Effector memory CD4-positive, alpha-beta T cell (primary cell): ENCODE results near the gene PCOLCE2.
A peak's percentile ranks its signal among the peaks of the same experiment; 100 is the strongest.

Source experiments
- DNase-seq, 3 donors: peaks; one replicate each; pipeline ENCODE4 v3.0.0-alpha.2; 2020
- H3K27ac ChIP-seq: 2 replicates; pipeline ENCODE4 v1.7.0; 2013; ENCODE audit warnings: mild to moderate bottlenecking, low read length, moderate library complexity; ENCODE audit not compliant: insufficient read depth, poor library complexity, severe bottlenecking
- H3K27me3 ChIP-seq: replicated peaks from 2 replicates; pipeline ENCODE4 v1.7.0; 2013; ENCODE audit warnings: mild to moderate bottlenecking, low read length; ENCODE audit not compliant: insufficient read depth, control insufficient read depth, poor library complexity, severe bottlenecking
- H3K36me3 ChIP-seq: 2 replicates; pipeline ENCODE4 v1.7.0; 2013; ENCODE audit warnings: mild to moderate bottlenecking, low read length, moderate library complexity; ENCODE audit not compliant: control insufficient read depth, insufficient read depth
- H3K4me1 ChIP-seq: 2 replicates; pipeline ENCODE4 v1.7.0; 2013; ENCODE audit warnings: low read length, mild to moderate bottlenecking; ENCODE audit not compliant: control insufficient read depth, insufficient read depth, poor library complexity, severe bottlenecking
- H3K4me3 ChIP-seq: 2 replicates; pipeline ENCODE4 v1.7.0; 2013; ENCODE audit warnings: low read length, low read depth, mild to moderate bottlenecking; ENCODE audit not compliant: insufficient read depth, poor library complexity, severe bottlenecking
- H3K9me3 ChIP-seq: 2 replicates; pipeline ENCODE4 v1.7.0; 2013; ENCODE audit warnings: mild to moderate bottlenecking, low read length, moderate library complexity; ENCODE audit not compliant: control insufficient read depth

The PCOLCE2 gene

DNA sequence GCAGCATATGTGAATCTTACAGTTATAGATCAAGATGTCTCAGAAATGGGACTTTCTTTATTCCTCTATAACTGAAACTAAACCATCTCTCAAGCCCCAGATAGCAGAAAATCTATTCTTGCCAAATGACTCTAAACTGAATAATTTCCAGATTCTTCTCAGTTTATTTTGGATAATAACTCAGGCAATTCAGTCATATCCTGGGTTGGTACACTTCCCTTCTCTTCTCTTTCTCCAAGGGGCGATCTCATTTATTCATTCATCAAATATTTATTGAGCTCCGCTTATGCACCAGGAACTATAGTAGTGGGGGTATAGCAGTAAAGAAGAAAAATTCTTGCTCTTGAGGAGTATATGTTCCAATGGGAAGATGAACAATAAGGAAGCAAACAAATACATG is 13.5 kb upstream of the PCOLCE2 start:
- no peak overlapping the region for H3K4me3 ChIP-seq
- no peak overlapping the region for H3K27ac ChIP-seq
- no peaks in the 10 kb centered on the region for H3K4me1 ChIP-seq
- no peaks in the 10 kb centered on the region for H3K27me3 ChIP-seq
- no peaks in the 10 kb centered on the region for H3K36me3 ChIP-seq
- no peaks in the 10 kb centered on the region for H3K9me3 ChIP-seq
- no peak for DNase-seq

DNA sequence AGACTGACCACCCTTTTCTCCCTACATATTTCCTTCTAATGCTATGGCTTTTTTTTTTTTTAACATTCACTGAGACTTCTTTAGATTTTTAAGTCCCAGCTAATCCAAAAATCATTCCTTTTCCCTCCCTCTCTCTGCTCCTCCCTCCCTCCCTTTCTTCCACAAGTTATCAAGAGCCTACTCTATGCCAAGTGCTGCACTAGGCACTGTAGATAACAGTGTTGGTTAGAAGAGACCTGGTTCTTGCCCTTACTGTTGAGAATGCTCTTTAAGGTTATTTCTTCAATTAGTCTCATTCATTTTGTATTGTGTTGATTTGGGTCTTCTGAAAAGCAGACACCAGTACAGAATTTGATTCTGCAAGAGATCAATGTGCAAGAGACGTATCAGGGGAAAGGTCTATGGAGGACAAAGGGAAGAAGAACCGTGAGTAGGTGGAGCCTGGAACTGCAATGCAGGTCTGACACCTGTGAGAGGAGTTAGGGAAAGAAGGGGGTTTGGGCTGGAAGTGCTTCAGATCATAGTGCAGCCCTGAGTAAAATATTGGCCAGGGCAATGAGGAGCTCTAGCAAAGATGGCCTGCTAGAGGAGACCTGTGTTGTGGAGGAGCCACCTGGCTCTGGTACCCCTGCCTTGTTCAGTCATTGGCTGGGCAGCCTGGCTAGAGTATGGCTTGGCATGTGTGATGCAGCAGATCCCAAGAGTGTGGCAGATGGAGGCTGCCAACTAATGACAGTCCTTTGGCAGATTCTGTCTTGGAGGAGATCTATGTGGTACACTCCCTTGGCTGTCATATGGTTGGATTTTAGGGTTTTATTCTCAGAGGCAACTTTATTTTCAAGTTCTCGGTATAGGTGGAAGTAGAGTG is 9.7 kb upstream of the PCOLCE2 start:
- no peaks in the 10 kb centered on the region for H3K9me3 ChIP-seq
- no peaks in the 10 kb centered on the region for H3K27me3 ChIP-seq
- no peaks in the 10 kb centered on the region for H3K4me1 ChIP-seq
- no peak for DNase-seq
- no peaks in the 10 kb centered on the region for H3K36me3 ChIP-seq
- no peak overlapping the region for H3K4me3 ChIP-seq
- H3K27ac ChIP-seq = no peak overlapping the region

DNA sequence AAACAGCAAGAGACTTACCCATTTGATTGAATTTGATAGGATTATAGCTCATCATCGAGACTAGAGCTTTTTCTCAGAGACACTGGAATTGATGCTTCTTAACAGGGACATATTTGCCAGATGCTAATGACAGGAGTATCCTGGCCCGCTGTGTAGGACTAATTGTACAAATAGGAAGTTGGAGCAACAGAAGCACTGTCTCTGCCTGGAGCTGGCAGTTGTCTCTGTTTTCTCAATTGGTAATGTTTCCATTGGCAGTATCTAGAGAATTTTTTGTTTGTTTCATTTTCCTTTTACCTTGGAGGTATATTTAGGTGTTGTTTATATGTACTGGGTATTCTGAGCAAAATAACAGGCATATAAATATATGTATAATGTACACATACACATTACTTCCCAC is 8.9 kb upstream of the PCOLCE2 start:
- H3K27me3 ChIP-seq = no peaks in the 10 kb centered on the region
- H3K36me3 ChIP-seq = no peaks in the 10 kb centered on the region
- no peak for DNase-seq
- no peak overlapping the region for H3K27ac ChIP-seq
- no peak overlapping the region for H3K4me3 ChIP-seq
- no peaks in the 10 kb centered on the region for H3K9me3 ChIP-seq
- no peaks in the 10 kb centered on the region for H3K4me1 ChIP-seq

DNA sequence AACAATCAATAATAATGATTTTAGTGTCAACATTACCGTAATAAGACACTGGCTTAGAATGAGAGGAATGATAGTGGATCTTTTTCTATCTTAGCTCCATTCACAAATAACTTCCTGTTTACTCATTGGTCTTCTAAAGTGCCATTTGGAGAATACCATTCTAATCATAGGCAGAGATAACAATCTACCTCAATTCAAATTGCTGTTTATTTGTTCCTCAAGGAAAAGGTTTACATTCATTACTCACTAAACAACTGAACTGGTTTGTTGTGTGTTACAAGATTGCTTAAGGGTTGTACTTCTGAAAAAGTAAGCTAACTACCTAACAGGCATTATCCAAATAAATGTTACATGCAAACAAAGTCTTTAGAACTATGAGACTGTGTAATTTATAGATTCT is 8.1 kb upstream of the PCOLCE2 start:
- DNase-seq = no peak
- Histone ChIP-seq H3K36me3 (no peaks in the 10 kb centered on the region), H3K9me3 (no peaks in the 10 kb centered on the region), H3K27ac (no peak overlapping the region), H3K4me1 (no peaks in the 10 kb centered on the region), H3K4me3 (no peak overlapping the region), H3K27me3 (no peaks in the 10 kb centered on the region)

DNA sequence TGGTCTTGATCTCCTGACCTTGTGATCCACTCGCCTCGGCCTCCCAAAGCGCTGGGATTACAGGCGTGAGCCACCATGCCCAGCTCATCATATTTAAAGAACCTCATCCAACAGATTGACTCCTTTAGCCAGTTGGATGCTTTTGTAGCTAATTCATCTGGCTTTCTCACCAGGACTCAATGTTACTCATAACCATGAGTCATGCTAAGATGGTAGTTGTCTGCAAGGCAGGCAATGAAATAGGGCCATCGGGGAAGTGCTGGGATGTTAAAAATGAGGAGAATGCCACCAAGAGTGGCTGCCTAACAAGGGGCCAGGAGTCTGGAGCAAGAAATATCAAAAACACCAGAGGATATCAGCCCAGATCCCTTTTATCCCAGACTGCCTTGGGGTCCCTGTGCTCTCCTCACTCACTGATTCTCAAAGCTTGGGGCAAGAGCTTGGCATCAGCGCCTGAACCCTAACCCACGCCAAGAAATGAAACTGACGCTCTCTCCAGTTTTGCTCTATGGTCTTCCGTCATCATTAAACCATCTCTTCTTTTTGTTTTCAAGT is 7.4 kb upstream of the PCOLCE2 start:
- no peaks in the 10 kb centered on the region for H3K4me1 ChIP-seq
- H3K27me3 ChIP-seq = no peaks in the 10 kb centered on the region
- no peak overlapping the region for H3K4me3 ChIP-seq
- H3K36me3 ChIP-seq = no peaks in the 10 kb centered on the region
- H3K27ac ChIP-seq = no peak overlapping the region
- no peaks in the 10 kb centered on the region for H3K9me3 ChIP-seq
- no peak for DNase-seq

DNA sequence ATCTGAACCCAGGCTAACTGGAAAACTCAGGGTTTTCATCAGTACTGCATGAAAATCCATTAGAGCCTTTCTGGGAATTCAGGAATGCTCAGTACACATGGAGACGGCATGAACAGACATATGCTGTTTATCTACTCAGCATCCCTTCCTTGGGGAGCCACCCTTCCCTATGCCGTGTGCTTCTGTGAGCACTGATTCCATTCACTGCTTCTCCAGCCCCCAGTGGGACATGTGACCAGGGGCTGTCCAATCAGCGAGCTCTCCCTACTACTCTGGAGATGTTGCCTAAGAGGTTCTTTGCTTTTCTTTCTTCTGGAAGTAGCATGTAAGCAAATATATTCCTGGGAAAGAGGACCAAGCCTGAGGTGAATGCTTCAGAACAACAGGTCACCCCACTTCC is 5.6 kb upstream of the PCOLCE2 start:
- Histone ChIP-seq H3K36me3 (no peaks in the 10 kb centered on the region), H3K9me3 (no peaks in the 10 kb centered on the region), H3K27me3 (peaks cover 6% of the 10 kb centered on the region), H3K27ac (no peak overlapping the region), H3K4me3 (no peak overlapping the region), H3K4me1 (no peaks in the 10 kb centered on the region)
- DNase-seq = no peak

DNA sequence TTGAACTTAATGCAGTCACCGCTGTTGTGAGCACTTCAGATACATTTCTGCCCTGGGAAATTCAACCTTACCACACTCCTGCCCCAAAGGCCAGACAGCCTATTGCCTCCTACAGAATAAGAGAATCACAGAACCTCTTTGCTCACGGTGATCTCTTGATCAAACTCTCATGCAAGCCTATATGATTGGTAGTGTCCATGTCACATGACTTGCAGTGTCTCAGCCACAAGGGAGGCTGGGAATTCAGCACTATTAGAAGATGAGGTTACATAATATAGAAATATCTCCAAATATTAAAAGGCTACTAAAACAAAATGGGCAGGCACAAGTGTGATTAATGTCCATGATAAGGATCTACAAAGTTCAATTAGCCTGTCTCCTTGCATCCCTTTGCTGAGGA is 3.8 kb upstream of the PCOLCE2 start:
- Histone ChIP-seq H3K4me3 (no peak overlapping the region), H3K27me3 (peaks cover 20% of the 10 kb centered on the region), H3K27ac (no peak overlapping the region), H3K36me3 (no peaks in the 10 kb centered on the region), H3K4me1 (peaks cover 14% of the 10 kb centered on the region), H3K9me3 (no peaks in the 10 kb centered on the region)
- DNase-seq = no peak

DNA sequence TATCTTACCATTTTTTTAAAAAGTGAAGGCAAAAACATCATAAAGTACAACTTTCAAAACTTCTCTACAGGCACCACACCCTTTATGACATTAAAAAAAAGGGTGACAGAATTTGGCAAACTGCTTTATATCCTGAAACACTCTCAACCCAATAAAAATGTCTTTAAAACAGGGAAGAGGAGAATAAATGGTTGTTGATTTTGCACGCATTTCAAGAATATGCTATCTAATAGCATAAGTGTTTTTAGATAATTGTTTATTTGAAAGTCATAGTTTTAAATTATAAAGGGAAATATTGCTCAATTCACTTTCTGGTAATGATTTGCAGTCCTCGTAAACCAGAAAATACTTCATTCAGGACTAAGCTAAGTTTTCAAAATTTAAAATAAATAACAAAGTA is 1.7 kb upstream of the PCOLCE2 start:
- no peak overlapping the region for H3K27ac ChIP-seq
- H3K27me3 ChIP-seq = peaks cover 20% of the 10 kb centered on the region
- no peaks in the 10 kb centered on the region for H3K9me3 ChIP-seq
- no peaks in the 10 kb centered on the region for H3K36me3 ChIP-seq
- no peak for DNase-seq
- no peak overlapping the region for H3K4me3 ChIP-seq
- peaks cover 14% of the 10 kb centered on the region for H3K4me1 ChIP-seq

DNA sequence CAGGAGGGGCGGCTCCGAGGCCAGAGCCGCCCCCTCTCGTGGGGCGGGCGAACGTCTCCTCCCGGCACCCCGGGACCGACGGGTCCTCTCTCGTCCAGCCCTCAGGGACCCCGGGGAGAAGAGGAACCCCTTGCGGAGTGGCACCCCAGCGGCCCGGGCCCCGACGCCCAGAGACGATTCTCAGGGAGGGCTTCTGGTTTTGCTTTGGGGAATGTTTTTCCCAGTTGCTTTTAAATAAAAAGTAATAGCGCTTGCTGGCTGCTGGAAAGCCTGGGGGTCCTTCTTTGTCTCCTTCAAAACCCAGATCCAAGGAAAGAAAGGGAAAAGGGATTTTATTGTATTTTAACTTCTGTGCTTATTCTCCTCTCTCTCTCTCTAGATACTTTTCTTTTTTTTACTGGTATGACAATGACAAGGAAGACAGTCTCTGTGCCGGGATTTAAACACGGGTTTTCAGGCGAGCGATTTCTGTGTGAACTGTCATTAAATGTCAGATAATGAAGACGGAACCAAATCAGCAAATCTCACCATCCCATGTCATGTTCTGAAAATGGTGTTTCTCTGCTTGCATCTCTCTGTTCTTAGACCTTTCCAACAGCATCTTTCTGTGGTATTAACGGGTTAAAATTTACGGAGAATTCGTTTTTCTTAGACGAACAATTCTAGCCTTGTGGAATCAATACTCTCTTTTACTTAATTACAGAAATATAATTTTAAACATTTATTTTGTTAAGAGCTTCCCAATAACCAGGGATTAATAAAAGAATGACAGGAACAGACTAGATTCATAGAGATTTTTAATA is 530 bp upstream of the PCOLCE2 start:
- Histone ChIP-seq H3K27me3 (peaks cover 20% of the 10 kb centered on the region), H3K9me3 (no peaks in the 10 kb centered on the region), H3K36me3 (no peaks in the 10 kb centered on the region), H3K4me3 (peak overlapping the region; percentile 46), H3K27ac (no peak overlapping the region), H3K4me1 (peaks cover 14% of the 10 kb centered on the region)
- no peak for DNase-seq

DNA sequence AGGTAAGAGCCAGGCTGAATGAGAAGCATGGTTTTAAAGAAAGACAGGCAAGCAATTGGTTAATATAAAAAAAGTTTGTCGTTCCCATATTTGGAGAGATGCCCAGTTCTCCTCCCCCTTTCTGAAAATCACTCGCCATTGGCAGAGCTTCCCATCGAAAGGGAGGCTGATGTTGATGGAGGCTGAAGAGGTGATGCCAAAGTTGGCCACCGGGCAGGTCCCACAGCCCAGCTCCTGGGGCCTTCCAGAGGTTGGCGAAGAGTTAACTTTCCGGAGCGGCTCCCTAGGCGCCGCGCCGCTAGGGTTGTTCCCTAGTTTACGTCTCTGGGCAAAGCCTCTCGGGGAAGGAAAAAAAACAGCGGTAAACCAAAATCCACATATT is 793 bp downstream of the PCOLCE2 start:
- peak overlapping the region; percentile 46 for H3K4me3 ChIP-seq
- H3K36me3 ChIP-seq = no peaks in the 10 kb centered on the region
- DNase-seq = no peak
- H3K27ac ChIP-seq = no peak overlapping the region
- H3K27me3 ChIP-seq = peaks cover 20% of the 10 kb centered on the region
- peaks cover 14% of the 10 kb centered on the region for H3K4me1 ChIP-seq
- no peaks in the 10 kb centered on the region for H3K9me3 ChIP-seq
